GM20000 (cell line): ENCODE measurements around the gene PTPRN2.

ENCODE experiments used
- DNase-seq: peaks from one replicate; pipeline ENCODE4 v3.0.0; 2012; ENCODE audit warnings: low spot score
- TF ChIP-seq, protein P1 (sequence below): IDR thresholded peaks from 2 replicates; pipeline ENCODE4 v1.5.1; 2012; ENCODE audit warnings: mild to moderate bottlenecking, control low read depth; ENCODE audit errors: extremely low read depth, missing control alignments

PTPRN2 gene

DNA sequence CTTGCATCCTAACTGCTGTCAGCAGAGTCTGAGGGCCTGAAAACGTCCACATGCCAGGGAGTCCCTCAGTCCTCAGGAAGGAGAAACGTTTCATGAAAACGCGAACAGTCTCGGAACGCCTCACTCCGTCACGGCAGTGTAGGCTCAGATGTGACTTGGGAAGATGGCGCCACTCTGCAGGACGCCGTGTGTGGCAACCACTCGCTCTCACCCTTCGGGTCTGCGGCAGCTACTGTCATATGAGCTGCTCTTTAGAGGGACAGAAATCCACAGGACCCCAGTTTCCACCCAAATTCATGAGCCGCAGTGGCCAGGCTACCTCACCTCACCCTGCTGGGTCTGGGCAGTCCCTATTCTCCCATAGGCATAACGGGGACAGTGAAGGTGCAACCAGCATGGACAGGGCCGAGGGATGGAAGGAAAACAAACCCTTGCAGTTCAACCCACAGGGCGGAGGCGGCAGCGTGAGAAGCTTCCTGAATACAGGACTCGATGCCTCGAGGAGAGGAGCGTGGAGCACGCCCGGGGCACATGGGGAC lies 812.5 kb downstream of the PTPRN2 start:
- no peak for DNase-seq
- TF ChIP-seq, protein P1, sequence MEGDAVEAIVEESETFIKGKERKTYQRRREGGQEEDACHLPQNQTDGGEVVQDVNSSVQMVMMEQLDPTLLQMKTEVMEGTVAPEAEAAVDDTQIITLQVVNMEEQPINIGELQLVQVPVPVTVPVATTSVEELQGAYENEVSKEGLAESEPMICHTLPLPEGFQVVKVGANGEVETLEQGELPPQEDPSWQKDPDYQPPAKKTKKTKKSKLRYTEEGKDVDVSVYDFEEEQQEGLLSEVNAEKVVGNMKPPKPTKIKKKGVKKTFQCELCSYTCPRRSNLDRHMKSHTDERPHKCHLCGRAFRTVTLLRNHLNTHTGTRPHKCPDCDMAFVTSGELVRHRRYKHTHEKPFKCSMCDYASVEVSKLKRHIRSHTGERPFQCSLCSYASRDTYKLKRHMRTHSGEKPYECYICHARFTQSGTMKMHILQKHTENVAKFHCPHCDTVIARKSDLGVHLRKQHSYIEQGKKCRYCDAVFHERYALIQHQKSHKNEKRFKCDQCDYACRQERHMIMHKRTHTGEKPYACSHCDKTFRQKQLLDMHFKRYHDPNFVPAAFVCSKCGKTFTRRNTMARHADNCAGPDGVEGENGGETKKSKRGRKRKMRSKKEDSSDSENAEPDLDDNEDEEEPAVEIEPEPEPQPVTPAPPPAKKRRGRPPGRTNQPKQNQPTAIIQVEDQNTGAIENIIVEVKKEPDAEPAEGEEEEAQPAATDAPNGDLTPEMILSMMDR, result no peak

DNA sequence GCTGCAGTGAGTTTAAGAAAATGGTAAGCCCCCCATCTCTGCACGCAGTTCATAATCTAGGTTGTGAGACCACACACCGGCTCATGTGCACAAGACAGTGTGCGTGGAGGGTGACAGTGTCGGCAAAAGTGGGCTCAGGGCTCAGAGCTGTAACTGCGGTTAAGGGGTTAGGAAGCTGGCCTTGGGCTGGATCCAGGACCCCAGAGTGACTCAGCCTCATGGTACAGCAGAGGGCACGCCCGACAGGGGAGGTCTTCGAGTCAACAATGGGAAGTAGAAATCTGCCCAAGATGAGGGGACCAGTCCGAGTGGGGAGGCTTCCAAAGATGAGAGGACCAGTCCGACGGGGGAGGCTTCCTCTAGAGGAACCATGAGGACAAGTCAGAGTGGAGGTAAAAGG lies 813.1 kb downstream of the PTPRN2 start:
- DNase-seq, result no peak
- TF ChIP-seq, protein P1, result no peak

DNA sequence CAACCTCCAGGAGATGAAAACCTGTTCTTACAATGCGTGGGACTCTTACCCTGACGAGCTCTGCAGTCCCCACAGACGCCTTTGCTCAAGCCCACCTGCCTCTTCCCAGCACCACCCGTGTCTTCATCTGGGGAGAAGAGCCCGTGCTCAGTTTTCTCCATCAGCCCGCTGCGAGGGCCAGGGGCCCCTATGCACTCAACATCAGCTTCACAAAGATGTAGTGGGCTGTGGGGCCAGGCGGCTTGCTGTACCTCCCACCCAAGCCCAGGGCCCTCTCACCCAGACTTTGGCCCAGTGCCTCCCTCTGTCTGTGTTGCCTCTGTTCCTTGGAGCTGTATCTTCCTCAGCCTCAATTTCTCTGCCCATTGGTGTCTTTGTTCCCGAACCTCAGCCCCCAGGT lies 814.3 kb downstream of the PTPRN2 start:
- TF ChIP-seq, protein P1, result no peak
- DNase-seq, result no peak

DNA sequence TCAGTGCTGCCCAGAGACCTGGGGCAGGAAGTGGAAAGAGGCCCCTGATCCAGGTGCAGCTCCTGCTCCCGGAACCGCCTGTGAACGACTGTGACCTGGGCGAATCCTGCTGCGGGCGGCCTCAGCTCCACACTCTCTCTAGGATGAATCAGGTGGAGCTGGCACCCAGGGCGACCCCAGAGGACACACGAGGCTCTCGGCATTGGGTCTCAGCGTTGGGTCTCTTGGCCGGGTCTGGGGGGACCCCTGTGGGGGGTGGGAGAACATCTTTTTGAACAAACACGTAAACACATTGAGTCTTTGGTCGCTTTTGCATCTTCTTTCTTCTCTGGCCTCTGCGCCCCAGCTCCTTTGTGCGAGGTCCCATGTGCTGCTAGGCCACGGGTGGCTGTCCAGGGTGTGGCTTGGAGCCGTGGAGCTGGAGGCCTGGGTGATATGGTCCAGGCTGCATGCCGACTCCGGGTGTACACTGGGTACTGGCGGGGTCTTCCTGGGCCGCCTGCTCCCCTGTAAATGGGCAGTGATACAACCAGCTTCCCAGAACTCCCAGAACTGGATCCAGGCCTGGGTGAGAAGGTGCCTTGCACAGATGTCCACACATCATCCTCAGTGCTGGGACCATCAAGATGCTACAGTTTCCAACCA lies 815.0 kb downstream of the PTPRN2 start:
- TF ChIP-seq, protein P1, result no peak

DNA sequence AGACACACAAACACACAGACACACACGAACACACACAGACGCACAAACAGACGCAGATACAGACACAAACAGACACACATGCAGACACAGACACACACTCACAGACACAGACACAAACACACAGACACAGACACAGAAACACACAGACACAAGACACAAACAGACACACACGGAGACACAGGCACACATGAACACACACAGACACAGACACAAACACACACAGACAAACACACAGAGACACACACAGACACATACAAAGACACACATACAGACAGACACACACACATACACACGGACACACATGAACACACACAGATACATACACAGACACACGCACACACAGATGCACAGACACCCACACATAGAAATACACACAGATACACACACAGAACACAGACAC lies 815.9 kb downstream of the PTPRN2 start:
- DNase-seq, result no peak

More for the DNA sequence above, 815.0 kb downstream of the PTPRN2 start:
- DNase-seq, result no peak

DNA sequence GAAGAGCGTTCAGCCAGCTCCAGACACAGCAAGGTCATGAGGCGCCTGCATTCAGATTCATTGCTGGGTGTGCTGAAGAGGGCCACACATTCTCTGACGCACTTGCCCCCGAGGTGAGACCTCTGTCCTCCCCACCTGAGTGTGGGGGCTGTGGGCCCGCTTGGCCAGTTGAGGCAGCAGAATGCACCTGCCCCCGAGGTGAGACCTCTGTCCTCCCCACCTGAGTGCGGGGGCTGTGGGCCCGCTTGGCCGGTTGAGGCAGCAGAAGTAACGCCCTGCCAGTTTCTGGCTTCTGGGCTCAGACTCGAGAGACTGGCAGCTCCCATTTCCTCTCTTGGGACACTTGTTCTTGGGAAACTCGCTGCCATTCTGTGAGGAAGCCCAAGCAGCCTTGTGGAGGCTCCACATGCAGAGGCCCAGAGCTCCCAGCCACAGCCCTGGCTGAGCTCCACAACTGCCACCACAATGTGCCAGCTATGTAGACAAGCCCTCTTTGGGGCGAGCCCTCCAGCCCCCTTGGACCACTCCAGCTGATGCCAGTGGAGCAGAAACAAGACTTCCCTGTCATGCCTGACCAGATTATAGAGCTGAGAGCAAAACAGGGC lies 816.8 kb downstream of the PTPRN2 start:
- TF ChIP-seq, protein P1, result no peak
- DNase-seq, result no peak

More for the DNA sequence above, 815.9 kb downstream of the PTPRN2 start:
- TF ChIP-seq, protein P1, result no peak

DNA sequence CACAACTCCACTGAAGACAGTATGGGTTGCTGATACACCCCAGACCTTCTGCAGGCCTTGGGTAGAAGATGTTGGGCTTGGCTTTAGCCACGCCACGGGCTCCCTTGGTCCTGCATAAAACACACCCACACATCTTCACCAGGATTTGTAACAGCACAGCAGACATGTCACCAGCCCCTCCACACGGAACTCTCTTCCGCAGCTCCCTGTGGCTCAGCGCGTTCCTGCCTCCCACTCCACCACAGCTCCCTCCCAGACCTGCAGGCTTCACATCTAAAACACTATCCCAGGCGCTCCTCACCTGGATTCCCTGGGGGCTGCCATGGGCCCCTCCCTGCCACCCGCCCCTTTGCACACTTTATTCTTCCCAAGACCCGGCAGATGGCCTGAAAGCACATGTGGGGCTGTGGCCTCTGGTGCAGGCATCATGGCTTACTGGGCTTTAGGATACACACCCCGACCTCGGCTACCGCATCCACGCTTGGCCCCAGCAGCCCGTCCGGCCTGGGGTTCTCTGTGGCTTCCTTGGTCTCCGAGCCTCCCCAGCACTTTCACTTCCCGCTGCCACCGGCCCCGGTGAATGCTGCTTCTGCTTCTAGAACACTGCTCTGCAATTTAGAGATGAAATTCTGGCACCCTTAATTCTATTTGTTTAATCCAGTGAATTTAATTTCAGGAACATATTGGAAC lies 818.0 kb downstream of the PTPRN2 start:
- no peak for DNase-seq
- TF ChIP-seq, protein P1, result no peak
